ENCODE measurements around the gene STK11IP.

GRCh38 chr2:219551441-219552381, 45.9 kb upstream of the STK11IP start:
- no peak for TF ChIP-seq CTCF (IDR thresholded peaks at IDR 0.05; ENCODE audit: poor library complexity, severe bottlenecking)
- no peak for TF ChIP-seq SMC3 (conservative IDR thresholded peaks at IDR 0.05; ENCODE audit: poor library complexity)
- TF ChIP-seq REST (IDR thresholded peaks at IDR 0.05; ENCODE audit: borderline replicate concordance) = no peak
- TF ChIP-seq POLR2AphosphoS5 (IDR thresholded peaks at IDR 0.05) = no peak
- no peak for TF ChIP-seq EZH2 (IDR thresholded peaks at IDR 0.05; ENCODE audit: borderline replicate concordance, insufficient read depth, low read length, poor library complexity, severe bottlenecking)
- TF ChIP-seq TAF1 (IDR thresholded peaks at IDR 0.05; ENCODE audit: low read depth) = no peak
- TF ChIP-seq EP300 (conservative IDR thresholded peaks at IDR 0.05; ENCODE audit: poor library complexity, severe bottlenecking) = no peak
- TF ChIP-seq MXI1 (conservative IDR thresholded peaks at IDR 0.05; ENCODE audit: poor library complexity, severe bottlenecking) = no peak
